Activated T-cell treated with anti-CD3 and anti-CD28 coated beads, Interleukin-2, amount 50 U/mL, for 1 hour (primary cell): ENCODE measurements around the gene KCNG2.

ENCODE experiments used
- DNase-seq: peaks from one replicate; pipeline ENCODE4 v3.0.0-alpha.2; 2020

KCNG2 gene

DNA sequence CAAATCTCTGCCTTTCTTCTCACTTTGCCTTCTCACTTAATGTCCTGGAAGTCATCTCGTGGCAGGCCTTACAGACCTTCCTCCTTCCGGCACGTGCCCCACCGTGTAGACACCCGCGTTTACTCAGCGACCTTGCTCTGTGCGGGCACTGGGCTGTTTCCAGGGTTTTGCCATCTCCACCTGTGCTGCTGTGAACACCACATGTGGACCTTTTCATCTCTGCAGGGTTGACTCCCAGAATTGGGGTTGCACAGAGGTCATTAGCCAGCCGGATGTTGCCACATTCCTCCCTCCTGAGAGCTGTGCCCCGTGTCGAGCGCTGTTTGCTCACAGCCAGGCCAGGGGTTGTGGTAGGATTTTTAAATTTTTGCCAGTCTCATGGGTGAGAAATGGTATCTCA lies 25.4 kb downstream of the KCNG2 start:
- DNase-seq: no peak

DNA sequence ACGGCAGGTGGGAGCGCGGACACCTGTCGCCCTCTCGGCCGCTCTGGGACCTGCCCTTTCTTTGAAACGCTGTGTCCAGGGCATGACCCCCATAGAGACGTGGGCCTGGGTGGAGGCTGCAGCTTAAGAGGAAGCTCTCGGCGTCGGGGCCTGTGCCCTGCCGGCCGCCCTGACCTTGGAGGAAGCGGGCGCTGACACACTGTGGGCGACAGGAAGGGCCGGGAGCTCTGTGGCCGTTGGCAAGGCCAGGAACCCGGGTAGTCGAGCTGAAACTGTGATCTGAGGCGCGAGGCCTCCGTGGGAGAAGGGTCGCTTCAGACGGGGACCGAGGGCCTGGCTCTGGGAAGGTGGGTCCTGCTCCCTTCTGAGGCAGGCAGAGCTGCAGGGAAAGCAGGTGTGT lies 28.2 kb downstream of the KCNG2 start:
- no peak for DNase-seq

DNA sequence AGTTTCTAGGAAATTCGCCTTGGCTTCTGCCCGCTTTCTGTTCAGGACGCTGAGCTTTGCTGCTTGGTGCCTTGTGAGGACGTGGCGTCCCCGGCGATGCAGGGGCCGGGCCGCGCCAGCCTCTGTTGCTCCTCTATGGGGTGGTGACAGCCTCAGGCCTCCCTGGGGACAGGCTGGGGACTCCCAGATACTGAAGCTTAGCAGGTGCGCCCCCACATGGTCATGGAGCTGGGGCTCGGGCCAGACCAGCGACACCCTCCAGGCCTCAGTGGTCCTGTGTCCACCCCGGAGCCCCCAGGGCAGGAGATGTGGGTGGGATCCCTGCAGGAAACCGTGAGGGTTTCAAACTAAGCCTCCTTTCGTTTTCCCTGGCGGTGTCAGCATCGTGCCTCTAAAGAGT lies 29.2 kb downstream of the KCNG2 start:
- no peak for DNase-seq

DNA sequence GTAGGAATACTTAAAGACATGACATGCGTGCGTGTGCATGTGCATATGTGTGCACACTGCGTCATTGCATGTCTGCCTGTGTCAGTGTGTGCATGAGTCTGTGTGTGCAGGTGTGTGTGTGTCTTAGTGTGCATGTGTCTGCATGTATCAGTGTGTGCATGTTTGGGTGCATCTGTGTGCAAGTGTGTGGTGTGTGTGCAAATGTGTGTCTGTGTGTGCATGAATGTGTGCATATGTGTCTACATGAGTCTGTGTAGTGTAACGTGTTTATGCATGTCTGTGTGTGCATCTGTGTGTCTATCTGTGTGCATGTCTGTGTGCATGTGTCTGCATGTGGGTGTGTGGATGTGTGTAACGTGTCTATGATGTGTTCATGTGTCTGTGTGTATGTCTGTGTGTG lies 30.5 kb downstream of the KCNG2 start:
- DNase-seq: no peak

DNA sequence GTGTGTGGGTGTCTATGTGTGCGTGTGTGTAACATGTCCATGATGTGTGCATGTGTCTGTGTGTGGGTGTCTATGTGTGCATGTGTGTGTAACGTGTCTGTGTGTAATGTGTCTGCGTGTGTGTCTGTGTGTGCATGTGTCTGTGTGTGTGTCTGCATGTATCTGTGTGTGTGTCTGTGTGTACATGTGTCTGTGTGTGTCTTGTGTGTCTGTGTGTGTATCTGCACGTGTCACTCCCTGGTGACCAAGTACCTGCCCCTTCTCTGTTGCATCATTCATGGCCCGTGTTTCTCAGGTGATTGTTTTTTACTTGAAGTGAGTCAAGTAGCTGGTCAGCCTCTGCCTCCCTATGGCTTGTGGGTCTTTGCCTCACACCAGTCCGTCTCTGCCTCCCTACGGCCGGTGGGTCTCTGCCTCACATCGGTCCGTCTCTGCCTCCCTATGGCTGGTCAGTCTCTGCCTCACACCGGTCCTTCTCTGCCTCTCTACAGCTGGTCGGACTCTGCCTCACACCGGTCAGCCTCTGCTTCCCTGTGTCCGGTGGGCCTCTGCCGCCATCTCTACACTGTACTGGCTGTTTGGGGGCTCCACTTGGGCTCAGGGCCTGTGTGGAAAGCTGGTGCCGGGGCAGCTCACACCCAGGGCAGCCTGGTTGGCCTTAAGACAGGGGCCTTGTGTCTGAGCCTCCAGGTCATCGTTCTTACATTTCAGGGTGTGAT lies 31.6 kb downstream of the KCNG2 start:
- DNase-seq: no peak

DNA sequence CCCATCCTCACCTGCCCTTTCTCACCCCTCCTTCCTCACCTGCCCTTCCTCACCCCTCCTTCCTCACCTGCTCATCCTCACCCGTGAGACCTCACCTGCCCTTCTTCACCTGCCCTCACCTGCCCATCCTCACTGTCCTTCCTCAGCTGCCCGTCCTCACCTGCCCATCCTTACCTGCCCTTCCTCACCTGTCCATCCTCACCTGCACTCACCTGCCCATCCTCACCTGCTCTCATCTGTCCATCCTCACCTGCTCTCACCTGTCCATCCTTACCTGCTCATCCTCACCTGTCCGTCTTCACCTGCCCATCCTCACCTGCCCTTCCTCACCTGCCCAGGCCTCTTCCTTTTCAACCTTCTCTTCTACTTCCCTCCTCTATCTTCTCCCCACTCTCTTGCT lies 34.4 kb downstream of the KCNG2 start:
- DNase-seq: no peak

DNA sequence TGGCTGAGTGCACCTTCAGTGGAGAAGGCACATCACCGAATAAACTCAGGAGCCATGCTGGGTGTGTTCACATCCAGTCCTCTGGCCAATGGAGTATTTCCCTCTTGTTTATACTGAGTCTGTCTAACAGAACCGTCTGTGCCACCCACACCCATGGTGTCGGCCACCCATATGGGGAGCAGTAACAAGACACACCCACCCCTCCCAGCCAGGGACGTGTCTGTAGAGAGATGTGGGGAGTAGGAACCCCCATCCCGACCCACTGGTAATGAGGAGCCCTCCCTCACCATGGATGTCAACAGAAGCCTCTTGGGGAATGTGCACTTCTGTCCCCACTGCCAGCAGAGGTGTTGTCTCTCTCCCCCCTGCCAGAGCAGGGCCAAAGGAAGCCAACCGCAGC lies 37.1 kb downstream of the KCNG2 start:
- no peak for DNase-seq

DNA sequence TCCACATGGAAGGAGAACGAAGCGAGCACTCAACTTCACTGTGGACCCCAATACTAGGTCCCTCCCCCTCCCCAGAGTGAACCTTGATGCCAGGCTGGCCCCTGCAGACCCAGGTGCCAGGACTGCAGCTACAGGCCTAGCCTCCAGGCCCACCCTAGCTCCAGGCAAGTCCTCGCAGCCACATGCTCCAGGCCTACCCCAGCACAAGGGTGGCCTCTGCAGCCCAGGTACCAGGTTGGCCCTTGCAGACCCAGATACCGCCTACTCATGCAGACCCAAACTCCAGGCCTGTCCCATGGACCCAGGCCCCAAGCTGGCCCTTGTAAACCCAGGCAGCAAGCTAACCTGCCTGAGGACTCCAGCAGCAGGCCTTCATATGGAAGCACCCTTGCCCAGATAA lies 44.2 kb downstream of the KCNG2 start:
- DNase-seq: no peak

DNA sequence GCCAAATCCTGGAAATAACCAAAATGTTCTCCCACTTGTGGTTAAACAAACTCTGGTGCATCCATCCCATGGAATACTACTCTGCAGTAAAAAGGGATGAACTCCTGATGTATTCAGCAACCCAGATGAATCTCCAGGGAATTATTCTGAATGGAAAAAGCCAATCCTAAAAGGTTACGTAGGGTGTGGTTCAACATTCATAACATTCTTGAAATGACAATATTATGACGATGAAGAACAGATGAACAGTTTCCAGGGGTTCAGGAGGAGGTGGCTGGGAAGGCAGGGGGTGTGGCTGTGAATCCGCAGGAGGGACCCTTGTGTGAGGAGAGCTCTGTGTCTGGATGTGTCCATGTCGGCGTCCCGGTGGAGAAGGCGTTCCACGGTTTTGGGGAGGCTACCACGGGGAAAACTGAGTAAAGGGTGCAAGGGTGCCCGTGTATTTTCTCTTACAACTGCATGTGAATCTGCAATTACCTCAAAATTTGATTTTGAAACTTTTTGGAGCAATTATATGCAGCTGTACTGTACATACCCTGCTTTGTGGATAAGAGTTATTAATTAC lies 47.3 kb downstream of the KCNG2 start:
- DNase-seq: no peak

DNA sequence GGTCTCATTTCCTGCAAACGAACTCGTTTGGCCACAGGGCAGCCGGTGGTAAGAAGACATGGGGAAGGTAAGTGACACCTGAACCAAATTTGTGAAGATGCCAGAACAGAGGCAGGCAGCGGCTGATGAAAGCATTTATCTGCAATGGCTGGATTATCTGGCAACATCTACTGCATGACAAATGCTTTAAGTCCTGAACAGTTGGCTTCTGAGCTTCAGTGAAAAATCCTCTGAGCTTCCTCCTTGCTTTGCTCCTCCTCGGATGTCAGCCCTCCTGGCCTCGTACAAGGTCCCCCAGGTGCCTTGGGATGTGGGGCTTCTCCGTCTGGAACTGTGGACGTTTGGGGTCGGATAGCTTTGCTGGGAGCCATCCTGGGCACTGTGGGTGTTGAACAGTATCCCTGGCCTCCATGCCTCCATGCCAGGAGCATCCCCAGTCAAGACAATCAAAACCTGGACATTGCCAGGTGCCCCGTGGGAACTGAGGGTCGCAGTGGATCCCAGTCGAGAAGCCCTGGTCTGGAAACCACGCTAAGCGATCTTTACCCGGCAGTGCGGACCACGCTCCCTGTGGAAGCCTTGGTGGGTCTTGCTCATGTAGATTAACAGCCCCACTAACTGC lies 49.3 kb downstream of the KCNG2 start:
- no peak for DNase-seq

DNA sequence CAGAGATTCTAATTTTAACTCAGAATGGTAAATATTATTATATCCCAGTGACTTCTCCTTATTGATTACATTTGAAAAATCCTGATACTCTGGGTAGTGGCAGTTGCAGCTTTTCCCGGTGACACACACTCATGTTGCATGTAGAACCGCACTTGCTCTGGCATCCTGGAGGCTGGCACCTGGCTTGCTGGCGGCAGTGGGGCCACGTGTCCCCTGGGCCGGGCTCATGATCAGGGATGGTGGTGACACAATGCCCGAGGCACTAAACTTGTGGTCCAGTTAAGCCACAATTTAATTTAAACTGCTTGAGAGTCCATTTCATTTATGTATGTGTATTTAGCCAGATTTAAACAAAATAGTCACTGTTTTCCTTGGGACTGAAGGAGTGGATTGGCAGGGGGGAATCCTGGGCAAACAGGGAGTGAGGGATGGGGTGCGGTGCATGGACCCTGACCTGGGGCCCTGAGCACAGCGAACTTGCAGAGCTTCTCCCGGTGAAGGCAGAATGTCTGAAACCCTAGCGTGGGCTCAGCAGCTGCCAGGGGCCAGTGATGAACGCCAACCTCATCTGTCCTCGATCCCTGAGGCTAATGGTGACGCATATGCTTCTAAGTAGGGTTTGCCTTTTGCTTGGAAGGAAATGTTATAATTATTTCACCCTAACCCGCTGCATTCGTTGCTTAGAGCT lies 50.0 kb downstream of the KCNG2 start:
- DNase-seq: no peak

DNA sequence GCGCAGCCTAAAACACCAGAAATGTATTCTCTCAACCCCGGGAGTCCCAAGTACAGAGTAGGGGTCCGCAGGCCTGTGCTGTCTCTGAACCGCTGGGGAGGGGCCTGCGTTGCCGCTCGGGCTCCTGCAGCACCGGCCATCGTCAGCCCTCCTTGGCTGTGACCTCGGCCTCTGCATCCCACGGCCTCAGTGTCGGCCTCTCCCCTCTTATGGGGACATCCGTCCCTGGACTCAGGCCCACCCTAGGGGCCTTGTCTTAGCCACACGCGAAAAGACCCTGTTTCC lies 50.5 kb downstream of the KCNG2 start:
- no peak for DNase-seq

DNA sequence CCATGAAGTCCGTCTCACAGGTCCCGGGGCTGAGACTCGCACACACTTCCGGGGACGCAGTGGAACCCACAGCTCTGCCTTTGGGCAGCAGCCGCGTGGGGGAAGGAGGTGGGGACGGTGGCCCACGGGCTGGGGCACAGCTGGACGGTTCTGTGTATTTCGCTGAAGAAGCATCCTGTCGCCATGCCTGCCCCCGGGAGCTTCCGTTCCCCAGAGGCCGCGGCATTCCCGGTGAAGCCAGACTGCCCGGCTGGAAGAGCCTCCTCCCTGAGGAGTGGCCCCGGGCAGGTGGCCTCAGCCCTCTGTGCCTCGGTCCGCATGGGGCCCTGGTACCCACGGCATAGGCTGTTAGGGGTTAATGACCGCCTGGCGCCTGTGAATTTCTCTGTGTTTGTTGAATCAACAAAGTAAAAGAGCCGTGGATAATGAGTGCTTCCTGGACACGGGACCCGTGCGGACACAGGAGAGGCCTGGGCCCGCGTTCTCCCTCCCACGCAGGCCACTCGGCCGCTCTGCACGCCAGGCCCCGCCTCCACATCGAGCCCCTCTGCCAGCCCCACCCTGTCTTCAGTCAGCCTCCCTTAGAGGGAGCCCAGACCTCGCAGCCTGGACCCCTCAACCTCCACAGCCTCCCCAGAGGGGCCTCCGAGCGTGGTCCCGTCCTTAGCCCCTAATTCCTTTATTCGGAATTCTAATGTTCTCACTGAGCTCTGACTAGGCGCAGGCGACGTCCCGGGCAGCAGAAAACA lies 51.0 kb downstream of the KCNG2 start:
- no peak for DNase-seq

DNA sequence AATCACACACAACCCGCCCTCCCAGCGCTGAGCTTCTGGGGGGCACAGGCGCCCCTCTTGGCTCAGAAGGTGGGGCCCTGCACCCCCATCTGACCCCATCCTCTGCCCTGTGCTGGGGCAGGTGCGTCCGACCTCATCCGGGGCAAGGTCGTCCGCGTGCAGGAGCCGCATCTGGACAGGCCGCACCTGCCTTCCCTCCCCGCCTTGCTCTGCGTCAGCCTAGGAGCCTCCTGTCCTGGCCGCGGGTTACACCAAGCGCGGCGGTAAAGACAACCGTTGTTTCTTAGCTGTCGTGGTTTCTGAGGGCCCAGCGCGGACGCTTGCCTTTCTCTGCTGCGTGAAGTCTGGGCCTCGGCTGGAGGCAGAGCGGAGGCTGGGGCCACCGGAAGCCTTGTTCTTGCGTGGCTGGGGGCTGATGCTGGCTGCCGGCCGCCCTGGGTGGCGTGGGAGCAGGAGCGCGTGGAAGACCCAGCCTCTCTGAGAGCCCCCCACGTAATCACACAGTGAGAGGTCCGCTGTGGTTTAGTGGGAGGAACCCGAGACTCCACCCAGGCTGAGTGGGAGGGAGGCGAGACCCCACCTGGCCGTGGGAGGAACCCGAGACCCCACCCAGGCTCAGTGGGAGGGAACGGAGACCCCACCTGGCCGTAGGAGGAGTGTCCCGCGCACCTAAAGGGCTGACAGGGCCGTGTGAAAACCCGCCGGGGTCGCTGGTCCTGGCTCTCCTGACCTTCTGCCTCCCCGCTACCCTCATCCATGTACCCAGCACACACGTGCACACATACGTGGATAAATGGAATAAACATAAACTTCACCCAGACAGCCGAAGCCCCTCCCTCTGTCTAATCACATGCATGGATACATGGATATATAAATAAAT lies 51.8 kb downstream of the KCNG2 start:
- no peak for DNase-seq

DNA sequence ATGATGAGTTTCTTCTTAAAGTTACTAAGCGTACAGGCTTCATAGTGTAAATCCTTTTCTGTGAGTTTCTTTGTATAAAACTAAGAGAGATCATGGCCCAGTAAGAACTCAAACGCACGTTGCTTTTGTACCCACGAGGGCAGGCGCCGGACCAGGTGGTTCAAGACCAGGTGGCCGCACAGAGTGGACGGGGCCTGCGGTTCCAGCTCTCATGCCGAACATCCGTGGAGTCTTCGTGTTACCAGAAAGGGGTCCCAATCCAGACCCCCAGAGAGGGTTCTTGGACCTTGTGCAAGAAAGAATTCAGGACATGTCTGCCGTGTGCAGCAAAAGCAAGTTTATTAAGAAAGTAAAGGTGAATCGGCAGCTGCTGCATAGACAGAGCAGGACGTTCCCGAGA lies 53.0 kb downstream of the KCNG2 start:
- DNase-seq: no peak

DNA sequence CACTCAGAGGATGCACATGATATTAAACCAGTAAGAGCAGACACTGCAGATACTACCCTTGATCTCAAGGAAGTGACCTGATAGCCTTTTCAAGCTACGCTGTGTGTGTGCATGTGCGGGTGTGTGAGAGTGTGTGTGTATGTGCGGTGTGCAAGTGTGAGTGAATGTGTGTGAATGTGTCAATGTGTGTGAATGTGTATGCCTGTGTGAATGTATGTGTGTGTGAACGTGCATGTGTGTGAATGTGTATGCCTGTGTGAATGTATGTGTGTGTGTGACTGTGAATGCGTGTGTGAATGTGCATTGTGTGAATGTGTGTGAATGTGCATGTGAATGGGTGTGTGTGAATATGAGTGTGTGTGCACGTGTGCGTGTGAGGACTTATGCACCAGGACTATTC lies 53.8 kb downstream of the KCNG2 start:
- DNase-seq: no peak

DNA sequence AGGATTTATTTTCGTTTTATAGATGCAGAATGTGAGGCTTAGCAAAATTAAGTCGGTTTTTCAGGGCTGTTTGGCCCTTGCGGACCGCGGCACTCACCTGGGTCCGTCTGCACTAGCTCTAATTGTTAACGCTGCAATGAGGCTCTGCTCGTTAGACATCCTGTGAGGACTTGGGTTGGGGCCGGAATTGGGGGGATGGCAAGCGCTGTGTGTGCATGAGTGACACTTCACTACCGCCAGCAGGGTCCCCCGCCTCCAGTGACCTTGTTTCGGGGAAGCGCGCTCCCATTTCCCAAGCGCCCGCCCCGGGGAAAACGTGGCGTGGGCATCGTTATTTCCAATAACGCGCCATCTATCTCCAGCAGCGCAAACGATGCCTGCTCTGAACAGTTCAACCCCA lies 54.2 kb downstream of the KCNG2 start:
- no peak for DNase-seq

DNA sequence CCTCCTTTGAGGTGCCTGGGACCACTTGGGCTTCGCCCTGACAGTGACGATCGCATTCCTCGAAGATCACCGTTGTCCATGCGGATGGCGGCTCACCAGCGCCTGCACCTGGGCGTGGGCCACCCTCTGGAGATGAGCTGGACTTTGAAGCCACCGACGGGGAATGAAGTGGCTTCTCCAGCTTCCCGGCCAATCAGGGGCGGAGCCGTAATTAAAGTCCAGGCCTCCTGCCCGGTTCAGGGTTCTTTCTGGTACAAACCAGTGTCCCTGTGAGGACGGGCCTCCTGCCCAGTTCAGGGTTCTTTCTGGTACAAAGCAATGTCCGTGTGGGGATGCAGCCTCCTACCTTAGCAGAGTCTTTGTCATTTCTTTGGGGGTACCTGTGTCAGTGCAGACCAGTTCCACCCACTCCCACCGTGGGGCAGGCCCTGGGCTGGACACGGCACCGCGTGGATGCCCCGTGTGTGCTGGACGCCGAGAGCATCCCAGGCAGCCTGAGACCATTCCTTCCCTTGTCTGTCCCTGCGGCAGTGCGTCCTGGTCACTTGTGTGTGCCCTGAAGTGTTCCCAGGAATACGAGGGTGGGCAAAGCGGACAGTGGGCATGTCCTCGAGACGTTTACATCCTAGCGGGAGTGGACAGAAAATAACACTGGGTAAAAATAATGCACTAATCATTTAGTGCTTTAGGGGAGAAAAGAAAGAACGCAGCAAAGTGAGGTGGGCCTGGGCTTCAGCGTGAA lies 55.0 kb downstream of the KCNG2 start:
- no peak for DNase-seq

DNA sequence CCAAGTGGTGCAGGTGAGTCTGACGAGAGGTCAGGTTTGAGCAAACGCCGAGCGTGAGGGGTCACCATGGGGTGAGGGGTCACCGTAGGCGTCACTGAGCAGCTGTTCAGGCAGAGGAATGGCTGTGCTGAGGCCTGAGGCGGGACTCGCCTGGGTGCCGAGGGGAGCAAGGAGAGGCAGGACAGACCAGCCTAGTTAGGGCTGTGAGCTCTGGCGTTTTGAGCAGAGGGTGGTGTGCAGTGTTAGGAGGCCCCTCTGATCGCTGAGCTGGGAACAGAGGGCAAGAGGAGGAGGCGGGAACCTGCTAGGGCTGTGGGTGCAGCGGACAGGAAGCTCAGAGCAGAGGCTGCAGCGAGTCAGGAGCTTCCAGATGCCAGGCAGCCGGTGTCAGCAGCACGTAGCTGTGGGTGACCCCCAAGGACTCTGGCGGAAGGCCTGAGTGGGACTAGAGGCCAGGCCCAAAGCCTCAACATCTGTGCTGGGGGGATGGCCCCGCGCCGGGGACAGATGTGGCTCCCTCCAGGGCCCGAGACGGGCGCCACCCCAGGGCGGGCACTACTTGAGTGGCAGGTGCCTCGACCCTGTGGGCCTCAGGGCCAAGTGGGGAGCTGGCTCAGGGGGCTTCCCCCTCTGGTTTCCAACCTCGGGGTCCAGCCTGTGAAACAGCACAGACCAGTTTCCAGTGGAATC lies 55.7 kb downstream of the KCNG2 start:
- no peak for DNase-seq

DNA sequence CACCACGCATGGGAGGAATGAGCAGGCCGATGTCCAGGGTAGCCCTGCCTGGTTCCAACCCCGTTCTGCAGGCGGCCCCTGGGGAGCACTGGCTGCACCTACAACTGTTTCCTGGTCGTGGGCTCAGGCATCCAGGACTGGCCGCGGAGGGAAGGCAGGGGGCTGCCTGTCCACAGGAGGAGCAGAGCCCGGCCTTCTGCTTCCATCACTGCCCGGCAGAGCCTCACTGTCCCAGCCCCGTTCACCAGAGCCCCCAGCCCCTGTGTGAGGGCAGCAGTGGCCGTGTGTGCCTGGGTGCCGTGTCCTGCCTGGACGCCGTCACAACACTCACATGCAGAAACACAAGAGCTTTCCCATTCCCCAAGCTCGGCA lies 56.2 kb downstream of the KCNG2 start:
- DNase-seq: peak; percentile 11
